Inferior parietal cortex (tissue), 1 donor: ENCODE results near the gene GPR141.

Source experiments
- DNase-seq: peaks from one replicate; pipeline ENCODE4 v3.0.0-alpha.2; 2016; ENCODE audit errors: extremely low spot score

Gene GPR141

GRCh38 chr7:37732253-37732652 is 48.7 kb downstream of the GPR141 start:
- DNase-seq = peak; percentile 12

GRCh38 chr7:37732888-37733287 is 49.3 kb downstream of the GPR141 start:
- no peak for DNase-seq

- DNase-seq = no peak
Measured at GRCh38 chr7:37735196-37735595, 51.6 kb downstream of the GPR141 start.

GRCh38 chr7:37738321-37738720 is 54.8 kb downstream of the GPR141 start:
- no peak for DNase-seq

- no peak for DNase-seq
Measured at GRCh38 chr7:37740398-37740797, 56.8 kb downstream of the GPR141 start.

- no peak for DNase-seq
Measured at GRCh38 chr7:37741776-37742175, 58.2 kb downstream of the GPR141 start.

GRCh38 chr7:37751096-37751495 is 67.5 kb downstream of the GPR141 start:
- no peak for DNase-seq

- no peak for DNase-seq
Measured at GRCh38 chr7:37753398-37754050, 70.0 kb downstream of the GPR141 start.

GRCh38 chr7:37756797-37757551 is 73.4 kb downstream of the GPR141 start:
- no peak for DNase-seq

GRCh38 chr7:37757563-37757962 is 74.0 kb downstream of the GPR141 start:
- DNase-seq = no peak

- DNase-seq = no peak
Measured at GRCh38 chr7:37758501-37759045, 75.0 kb downstream of the GPR141 start.

GRCh38 chr7:37759526-37759925 is 76.0 kb downstream of the GPR141 start:
- DNase-seq = no peak

GRCh38 chr7:37765421-37765829 is 81.9 kb downstream of the GPR141 start:
- no peak for DNase-seq

- DNase-seq = no peak
Measured at GRCh38 chr7:37765872-37766525, 82.4 kb downstream of the GPR141 start.

GRCh38 chr7:37768611-37769010 is 85.0 kb downstream of the GPR141 start:
- no peak for DNase-seq

GRCh38 chr7:37769291-37769690 is 85.7 kb downstream of the GPR141 start:
- no peak for DNase-seq

GRCh38 chr7:37769726-37770125 is 86.2 kb downstream of the GPR141 start:
- DNase-seq = no peak

GRCh38 chr7:37770838-37771237 is 87.3 kb downstream of the GPR141 start:
- no peak for DNase-seq

GRCh38 chr7:37771342-37771741 is 87.8 kb downstream of the GPR141 start:
- DNase-seq = no peak

- DNase-seq = no peak
Measured at GRCh38 chr7:37771801-37772200, 88.2 kb downstream of the GPR141 start.

- DNase-seq = no peak
Measured at GRCh38 chr7:37775921-37776320, 92.4 kb downstream of the GPR141 start.

GRCh38 chr7:37781156-37781555 is 97.6 kb downstream of the GPR141 start:
- DNase-seq = no peak

GRCh38 chr7:37782166-37782565 is 98.6 kb downstream of the GPR141 start:
- no peak for DNase-seq
